Measurements from ENCODE around the gene COX7A2.
A peak's percentile ranks its signal among the peaks of the same experiment; 100 is the strongest.

COX7A2 gene

GRCh38 chr6:75273009-75273408 lies 29.4 kb upstream of the COX7A2 start:
- in situ Hi-C loops (cut with HindIII; ENCODE audit: low pct_ligation_motif_present, low pct_unique_long_range_greater_than_20kb, low sequenced_read_pairs), result no loop called here
- DNase-seq, result no peak

GRCh38 chr6:75272145-75272840 lies 28.7 kb upstream of the COX7A2 start:
- in situ Hi-C loops (cut with HindIII; ENCODE audit: low pct_ligation_motif_present, low pct_unique_long_range_greater_than_20kb, low sequenced_read_pairs), result no loop called here
- no peak for DNase-seq

GRCh38 chr6:75268988-75269354 lies 25.4 kb upstream of the COX7A2 start:
- DNase-seq, result no peak
- in situ Hi-C loops (cut with HindIII; ENCODE audit: low pct_ligation_motif_present, low pct_unique_long_range_greater_than_20kb, low sequenced_read_pairs), result no loop called here

GRCh38 chr6:75268121-75268987 lies 24.8 kb upstream of the COX7A2 start:
- in situ Hi-C loops (cut with HindIII; ENCODE audit: low pct_ligation_motif_present, low pct_unique_long_range_greater_than_20kb, low sequenced_read_pairs), result no loop called here
- no peak for DNase-seq

- DNase-seq, result no peak
- in situ Hi-C loops (cut with HindIII; ENCODE audit: low pct_ligation_motif_present, low pct_unique_long_range_greater_than_20kb, low sequenced_read_pairs), result no loop called here
These were observed 23.9 kb upstream of the COX7A2 start for GRCh38 chr6:75267461-75267860.

- peak; percentile 58 for DNase-seq
- in situ Hi-C loops (cut with HindIII; ENCODE audit: low pct_ligation_motif_present, low pct_unique_long_range_greater_than_20kb, low sequenced_read_pairs), result no loop called here
These were observed 23.2 kb upstream of the COX7A2 start for GRCh38 chr6:75266716-75267291.

GRCh38 chr6:75263401-75263750 lies 19.8 kb upstream of the COX7A2 start:
- DNase-seq, result no peak
- in situ Hi-C loops (cut with HindIII; ENCODE audit: low pct_ligation_motif_present, low pct_unique_long_range_greater_than_20kb, low sequenced_read_pairs), result no loop called here

GRCh38 chr6:75262716-75263400 lies 19.3 kb upstream of the COX7A2 start:
- in situ Hi-C loops (cut with HindIII; ENCODE audit: low pct_ligation_motif_present, low pct_unique_long_range_greater_than_20kb, low sequenced_read_pairs), result no loop called here
- DNase-seq, result no peak

GRCh38 chr6:75261299-75261698 lies 17.7 kb upstream of the COX7A2 start:
- in situ Hi-C loops (cut with HindIII; ENCODE audit: low pct_ligation_motif_present, low pct_unique_long_range_greater_than_20kb, low sequenced_read_pairs), result no loop called here
- DNase-seq, result no peak

- DNase-seq, result no peak
- in situ Hi-C loops (cut with HindIII; ENCODE audit: low pct_ligation_motif_present, low pct_unique_long_range_greater_than_20kb, low sequenced_read_pairs), result no loop called here
These were observed 13.9 kb upstream of the COX7A2 start for GRCh38 chr6:75257343-75258087.

- DNase-seq, result no peak
- in situ Hi-C loops (cut with HindIII; ENCODE audit: low pct_ligation_motif_present, low pct_unique_long_range_greater_than_20kb, low sequenced_read_pairs), result no loop called here
These were observed 7.0 kb upstream of the COX7A2 start for GRCh38 chr6:75250552-75250951.

- DNase-seq, result no peak
- in situ Hi-C loops (cut with HindIII; ENCODE audit: low pct_ligation_motif_present, low pct_unique_long_range_greater_than_20kb, low sequenced_read_pairs), result no loop called here
These were observed 6.2 kb upstream of the COX7A2 start for GRCh38 chr6:75249837-75250236.

- DNase-seq, result no peak
- in situ Hi-C loops (cut with HindIII; ENCODE audit: low pct_ligation_motif_present, low pct_unique_long_range_greater_than_20kb, low sequenced_read_pairs), result no loop called here
These were observed 2.8 kb upstream of the COX7A2 start for GRCh38 chr6:75246386-75246785.

- DNase-seq, result no peak
- in situ Hi-C loops (cut with HindIII; ENCODE audit: low pct_ligation_motif_present, low pct_unique_long_range_greater_than_20kb, low sequenced_read_pairs), result no loop called here
These were observed 523 bp upstream of the COX7A2 start for GRCh38 chr6:75244063-75244584.

- no peak for DNase-seq
- in situ Hi-C loops (cut with HindIII; ENCODE audit: low pct_ligation_motif_present, low pct_unique_long_range_greater_than_20kb, low sequenced_read_pairs), result no loop called here
These were observed 7.0 kb downstream of the COX7A2 start for GRCh38 chr6:75236630-75237029.

GRCh38 chr6:75235271-75235670 lies 8.3 kb downstream of the COX7A2 start:
- no peak for DNase-seq
- in situ Hi-C loops (cut with HindIII; ENCODE audit: low pct_ligation_motif_present, low pct_unique_long_range_greater_than_20kb, low sequenced_read_pairs), result no loop called here

- DNase-seq, result no peak
- in situ Hi-C loops (cut with HindIII; ENCODE audit: low pct_ligation_motif_present, low pct_unique_long_range_greater_than_20kb, low sequenced_read_pairs), result no loop called here
These were observed 9.3 kb downstream of the COX7A2 start for GRCh38 chr6:75234126-75234865.

GRCh38 chr6:75233092-75233615 lies 10.4 kb downstream of the COX7A2 start:
- no peak for DNase-seq
- in situ Hi-C loops (cut with HindIII; ENCODE audit: low pct_ligation_motif_present, low pct_unique_long_range_greater_than_20kb, low sequenced_read_pairs), result no loop called here

All from ACHN (cell line).